GM21529 (cell line): ENCODE results near the gene OR10AD1.
"Not testable (repeated sequence)": the region's sequence is repeated elsewhere in the genome, so short reads cannot be mapped to it uniquely, and the experiment has no call there.

ENCODE experiments used
- ATAC-seq: cut with Tn5 transposase; IDR thresholded peaks from one replicate; pipeline ENCODE4 v1.9.1; 2021; ENCODE audit not compliant: unreplicated experiment

OR10AD1 gene, protein sequence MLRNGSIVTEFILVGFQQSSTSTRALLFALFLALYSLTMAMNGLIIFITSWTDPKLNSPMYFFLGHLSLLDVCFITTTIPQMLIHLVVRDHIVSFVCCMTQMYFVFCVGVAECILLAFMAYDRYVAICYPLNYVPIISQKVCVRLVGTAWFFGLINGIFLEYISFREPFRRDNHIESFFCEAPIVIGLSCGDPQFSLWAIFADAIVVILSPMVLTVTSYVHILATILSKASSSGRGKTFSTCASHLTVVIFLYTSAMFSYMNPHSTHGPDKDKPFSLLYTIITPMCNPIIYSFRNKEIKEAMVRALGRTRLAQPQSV

DNA sequence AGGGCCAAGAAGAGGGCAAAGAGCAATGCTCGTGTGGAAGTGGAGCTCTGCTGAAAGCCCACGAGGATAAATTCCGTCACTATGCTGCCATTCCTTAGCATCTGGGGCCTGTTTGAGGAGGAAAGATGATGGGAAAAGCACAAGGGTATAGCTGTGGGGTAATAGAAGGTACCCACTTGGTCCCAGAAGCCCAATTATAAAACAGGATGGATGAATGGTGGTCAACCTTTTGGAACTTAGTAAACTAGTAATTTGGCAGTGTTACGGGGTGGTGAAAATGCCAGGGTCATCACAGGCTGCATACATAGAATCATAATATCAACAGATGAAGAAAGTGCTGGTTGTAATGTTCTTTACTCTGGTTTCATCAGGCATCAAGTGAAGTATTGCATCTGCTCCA is at the start of gene OR10AD1:
Gene OR10AD1, minus strand, starts transcription at position 101 of the 400 bp plus-strand sequence. Its CDS starts 0 bp downstream, at position 101.
- no peak for ATAC-seq

GRCh38 chr12:48247181-48247966 is 44.3 kb upstream of the OR10AD1 start:
- no peak for ATAC-seq

- no peak for ATAC-seq
Observed at GRCh38 chr12:48237162-48237561, 34.1 kb upstream of the OR10AD1 start.

- ATAC-seq = no peak
Observed at GRCh38 chr12:48235796-48236333, 32.8 kb upstream of the OR10AD1 start.

DNA sequence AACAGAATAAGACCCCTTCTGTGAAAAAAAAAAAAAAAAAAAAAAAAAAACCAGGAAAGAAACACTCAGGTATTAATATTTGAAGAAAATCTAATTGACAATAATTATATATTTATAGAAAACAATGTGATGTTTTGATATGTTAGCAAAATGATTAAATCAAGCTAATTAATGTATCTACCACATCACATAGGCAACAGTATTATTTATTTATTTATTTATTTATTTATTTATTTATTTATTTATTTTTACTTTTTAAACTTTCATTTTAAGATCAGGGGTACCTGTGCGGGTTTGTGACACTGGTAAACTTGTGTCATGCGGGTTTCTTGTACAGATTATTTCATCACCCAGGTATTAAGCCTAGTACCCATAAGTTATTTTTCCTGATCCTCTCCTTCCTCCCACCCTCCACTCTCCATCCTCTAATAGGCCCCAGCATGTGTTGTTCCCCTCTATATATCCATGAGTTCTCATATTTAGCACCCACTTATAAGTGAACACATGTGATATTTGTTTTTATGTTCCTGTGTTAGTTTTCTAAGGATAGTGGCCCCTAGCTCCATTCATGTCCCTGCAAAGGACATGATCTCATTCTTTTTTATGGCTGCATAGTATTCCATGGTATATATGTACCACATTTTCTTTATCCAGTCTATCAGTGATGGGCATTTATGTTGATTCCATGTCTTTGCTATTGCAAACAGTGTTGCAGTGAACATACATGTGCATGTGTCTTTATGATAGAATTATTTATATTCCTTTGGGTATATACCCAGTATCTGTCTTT is 28.3 kb upstream of the OR10AD1 start:
- not testable (repeated sequence) for ATAC-seq

DNA sequence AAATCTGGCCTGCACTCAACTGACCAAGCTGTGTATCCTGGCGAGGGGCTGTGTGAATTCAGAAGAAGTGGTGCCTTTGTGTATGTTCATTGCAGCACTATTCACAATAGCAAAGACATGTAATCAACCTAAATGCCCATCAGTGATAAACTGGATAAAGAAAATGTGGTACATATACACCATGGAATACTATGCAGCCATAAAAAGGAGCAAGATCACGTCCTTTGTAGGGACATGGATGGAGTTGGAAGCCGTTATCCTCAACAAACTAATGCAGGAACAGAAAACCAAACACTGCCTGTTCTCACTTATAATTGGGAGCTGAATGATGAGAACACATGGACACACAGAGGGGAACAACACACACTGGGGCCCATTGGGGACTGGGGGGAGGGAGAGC is 21.4 kb upstream of the OR10AD1 start:
- ATAC-seq = not testable (repeated sequence)

- ATAC-seq = no peak
Observed at GRCh38 chr12:48221645-48222044, 18.6 kb upstream of the OR10AD1 start.

GRCh38 chr12:48220701-48221100 is 17.6 kb upstream of the OR10AD1 start:
- no peak for ATAC-seq

DNA sequence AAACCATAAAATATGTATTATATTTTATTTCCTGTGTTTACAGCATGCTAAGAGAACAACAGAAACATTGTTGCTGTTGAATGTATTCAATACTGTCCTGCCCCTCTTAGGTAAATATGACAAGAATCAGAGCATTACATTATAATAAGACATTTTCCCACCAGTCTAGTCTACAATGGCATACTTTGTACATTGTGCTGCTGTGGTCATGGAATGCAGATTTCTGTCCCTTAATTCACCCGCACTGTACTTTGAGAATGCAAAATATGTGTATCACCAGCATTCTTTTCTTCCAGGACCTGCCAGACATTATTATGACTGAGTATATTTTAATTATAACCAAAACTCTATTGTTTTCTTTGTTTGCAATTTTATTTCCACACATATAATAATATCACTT is 16.5 kb upstream of the OR10AD1 start:
- ATAC-seq = no peak

GRCh38 chr12:48216785-48217184 is 13.7 kb upstream of the OR10AD1 start:
- ATAC-seq = no peak

GRCh38 chr12:48209495-48209894 is 6.4 kb upstream of the OR10AD1 start:
- ATAC-seq = not testable (repeated sequence)

DNA sequence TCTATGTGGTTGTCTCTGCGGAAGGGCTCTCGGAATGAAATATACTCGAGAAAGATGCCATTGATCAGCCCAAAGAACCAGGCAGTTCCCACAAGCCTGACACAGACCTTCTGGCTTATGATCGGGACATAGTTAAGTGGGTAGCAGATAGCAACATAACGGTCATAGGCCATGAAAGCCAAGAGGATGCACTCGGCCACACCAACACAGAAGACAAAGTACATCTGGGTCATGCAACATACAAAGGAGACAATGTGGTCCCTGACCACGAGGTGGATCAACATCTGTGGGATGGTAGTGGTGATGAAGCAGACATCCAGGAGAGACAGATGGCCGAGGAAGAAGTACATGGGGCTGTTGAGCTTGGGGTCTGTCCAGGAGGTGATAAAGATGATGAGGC is 326 bp downstream of the OR10AD1 start:
- ATAC-seq = no peak

DNA sequence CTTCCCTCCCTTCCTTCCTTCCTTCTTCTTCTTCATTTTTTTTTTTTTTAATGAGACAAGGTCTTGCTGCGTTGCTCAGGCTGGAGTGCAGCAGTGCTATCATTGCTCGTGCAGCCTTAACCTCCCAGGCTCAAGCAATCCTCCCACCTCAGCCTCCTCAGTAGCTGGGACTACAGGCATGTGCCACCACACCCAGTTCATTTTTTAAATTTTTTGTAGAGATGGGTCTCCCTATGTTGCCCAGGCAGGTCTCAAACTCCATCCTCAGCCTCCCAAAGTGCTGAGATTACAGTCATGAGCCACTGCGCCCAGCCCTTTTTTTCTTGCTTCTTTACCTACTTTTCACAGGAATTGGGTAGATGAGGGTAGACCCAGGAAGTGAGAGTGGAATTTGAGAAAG is 1.6 kb downstream of the OR10AD1 start:
- ATAC-seq = no peak

DNA sequence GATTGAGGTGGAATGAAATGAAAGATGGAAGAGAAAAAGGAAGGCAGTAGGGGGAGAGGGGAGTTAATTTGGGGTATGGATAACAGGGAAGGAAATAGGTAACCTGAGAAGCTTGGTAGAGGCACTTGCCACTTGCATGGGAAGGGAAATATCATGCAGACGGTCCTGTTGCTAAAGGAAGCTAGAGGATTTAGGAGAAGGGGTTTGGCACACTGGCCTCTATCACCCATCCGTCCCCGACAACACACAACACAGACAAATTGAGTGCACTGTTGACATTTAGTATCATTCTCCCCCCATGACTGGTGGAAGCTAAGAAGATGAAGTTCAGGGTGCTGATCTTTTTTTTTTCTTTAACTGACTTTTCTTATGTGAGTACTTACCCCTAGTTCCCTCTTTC is 2.0 kb downstream of the OR10AD1 start:
- no peak for ATAC-seq

DNA sequence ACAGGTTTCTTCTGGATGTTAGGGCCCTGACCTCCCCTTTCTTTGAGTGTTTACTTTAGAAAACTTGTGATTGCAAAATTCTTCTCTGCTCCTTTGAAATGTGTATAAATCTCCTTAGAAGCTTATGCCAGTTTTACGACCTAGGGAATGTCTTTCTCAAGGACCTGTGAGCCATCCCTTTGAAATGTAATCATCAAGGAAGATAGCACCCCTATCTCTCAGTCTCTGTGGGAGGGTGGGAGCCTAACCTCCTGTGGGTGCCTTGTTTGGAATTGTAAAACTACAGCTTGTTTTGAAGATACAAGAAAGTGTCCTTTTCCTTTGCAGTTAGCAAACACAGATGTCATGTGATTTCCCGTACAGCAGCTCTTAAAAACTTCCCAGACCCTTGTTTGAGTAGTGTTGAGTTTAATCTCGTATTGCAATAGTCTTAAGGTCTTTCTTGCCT is 3.3 kb downstream of the OR10AD1 start:
- ATAC-seq = no peak

GRCh38 chr12:48198985-48199384 is 4.1 kb downstream of the OR10AD1 start:
- ATAC-seq = no peak

DNA sequence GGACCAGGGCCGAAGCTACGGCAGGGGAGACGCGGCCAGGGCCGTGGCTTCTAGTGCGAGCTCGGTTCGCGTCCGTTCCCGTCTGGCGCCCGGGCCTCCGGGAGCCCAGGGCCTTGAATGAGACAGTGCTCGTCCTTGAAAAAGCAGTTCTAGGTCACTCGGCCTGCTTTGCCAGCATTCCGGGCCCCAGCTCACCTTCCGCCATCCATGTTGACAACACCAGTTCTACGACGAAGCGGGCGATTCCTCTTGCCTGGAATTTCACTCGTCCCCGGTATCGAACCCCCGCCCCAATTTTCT is 4.5 kb downstream of the OR10AD1 start:
- peak; percentile 13 for ATAC-seq

GRCh38 chr12:48197971-48198671 is 5.0 kb downstream of the OR10AD1 start:
- ATAC-seq = peak; percentile 99

GRCh38 chr12:48197549-48197970 is 5.5 kb downstream of the OR10AD1 start:
- ATAC-seq = peak; percentile 22

DNA sequence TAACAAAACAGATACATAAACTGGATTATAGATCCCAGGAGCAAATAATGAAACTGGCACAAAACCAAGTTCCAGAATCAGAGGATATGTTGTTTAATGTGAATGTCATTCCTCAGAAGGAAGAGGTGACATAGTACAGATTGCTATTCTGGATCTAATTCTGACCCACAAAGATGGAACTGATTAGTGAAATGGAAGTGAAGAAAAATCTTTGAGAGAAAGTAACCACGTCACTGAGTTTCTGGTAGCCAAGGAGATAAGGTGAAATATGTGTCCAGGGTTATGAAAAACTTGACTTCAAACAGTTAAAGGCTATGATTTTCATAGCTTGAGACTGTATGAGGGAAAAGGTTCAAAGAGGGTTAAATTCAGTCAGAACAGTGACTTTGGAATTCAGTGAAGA is 8.3 kb downstream of the OR10AD1 start:
- no peak for ATAC-seq

GRCh38 chr12:48193623-48194022 is 9.5 kb downstream of the OR10AD1 start:
- no peak for ATAC-seq
